A673 (cell line): ENCODE data around the gene CRY2.

ENCODE experiments used
- CTCF ChIP-seq: fragments of 300-800, 200-600 bp; sonication (generic); conservative IDR thresholded peaks from 2 replicates; pipeline ENCODE4 v1.5.1; 2017; ENCODE audit warnings: low read depth, mild to moderate bottlenecking, antibody characterized with exemption, low read length, moderate library complexity, mixed read lengths
- EZH2 ChIP-seq: fragments of 200-600 bp; sonication (generic); IDR thresholded peaks from 2 replicates; pipeline ENCODE4 v1.6.1; 2017; ENCODE audit warnings: borderline replicate concordance, low read depth, mild to moderate bottlenecking, mixed read lengths, antibody characterized with exemption, low read length; ENCODE audit not compliant: poor library complexity, severe bottlenecking

- TF ChIP-seq CTCF (no peak), EZH2 (no peak)
Observed at GRCh38 chr11:45810431-45811108, 36.7 kb upstream of the CRY2 start.
